ENCODE measurements around the gene CAMK1D. TPM values are rescaled to one million over a fixed set of nuclear protein-coding genes. Genes with fewer than 3 reads are reported as not detected.

CAMK1D gene
- total and polyA plus RNA-seq, 2 of the 8 experiments (the other 6 are each of a cell fraction or from before 2014, with no cell fraction given) = 3.5 to 10.6 TPM

GRCh38 chr10:12689893-12690292, 340.5 kb downstream of the CAMK1D start:
- H4K8ac ChIP-seq (ENCODE audit: extremely low read depth, insufficient read depth, low read length) = no peak overlapping the region
- H3K9ac ChIP-seq (replicated peaks in 1 of 4; ENCODE audit: extremely low read depth in 1 of 4, low read depth in 3 of 4, low read length in 3 of 4) = no peak overlapping the region; a peak in 1 of 7 replicates
- CTCF ChIA-PET (ENCODE audit: partially characterized antibody) = interaction anchor here (1.3 to 1.9 kb wide), 3 partner anchors 18 to 212 kb away, joined by 3 to 4 read pairs (median 4); no protein-coding TSS in a partner anchor
- DNase-seq (ENCODE audit: low read depth in 1 of 2, low spot score in 2 of 2) = no peak
- no peak overlapping the region for H2AFZ ChIP-seq (ENCODE audit: low read length)
- H2AK5ac ChIP-seq (ENCODE audit: low read depth, low read length) = 0 out of 2 replicates have a peak overlapping the region, but pooled peaks have one; percentile 61
- H4K5ac ChIP-seq (ENCODE audit: insufficient read length, low read depth, low read length) = no peak overlapping the region
- TF ChIP-seq POLR2A (IDR thresholded peaks at IDR 0.05; ENCODE audit: control extremely low read depth in 1 of 2, low read depth in 2 of 2, low read length in 2 of 2) = no peak
- no peak for TF ChIP-seq CTBP2 (IDR thresholded peaks at IDR 0.05; ENCODE audit: borderline replicate concordance, insufficient read depth, insufficient read length, low read length)
- no peak for TF ChIP-seq TCF12 (IDR thresholded peaks at IDR 0.05; ENCODE audit: low read depth, low read length)
- TF ChIP-seq JUND (IDR thresholded peaks at IDR 0.05; ENCODE audit: low read length) = no peak
- no peak for TF ChIP-seq TEAD4 (IDR thresholded peaks at IDR 0.05; ENCODE audit: low read depth, low read length)
- TF ChIP-seq, protein P1, sequence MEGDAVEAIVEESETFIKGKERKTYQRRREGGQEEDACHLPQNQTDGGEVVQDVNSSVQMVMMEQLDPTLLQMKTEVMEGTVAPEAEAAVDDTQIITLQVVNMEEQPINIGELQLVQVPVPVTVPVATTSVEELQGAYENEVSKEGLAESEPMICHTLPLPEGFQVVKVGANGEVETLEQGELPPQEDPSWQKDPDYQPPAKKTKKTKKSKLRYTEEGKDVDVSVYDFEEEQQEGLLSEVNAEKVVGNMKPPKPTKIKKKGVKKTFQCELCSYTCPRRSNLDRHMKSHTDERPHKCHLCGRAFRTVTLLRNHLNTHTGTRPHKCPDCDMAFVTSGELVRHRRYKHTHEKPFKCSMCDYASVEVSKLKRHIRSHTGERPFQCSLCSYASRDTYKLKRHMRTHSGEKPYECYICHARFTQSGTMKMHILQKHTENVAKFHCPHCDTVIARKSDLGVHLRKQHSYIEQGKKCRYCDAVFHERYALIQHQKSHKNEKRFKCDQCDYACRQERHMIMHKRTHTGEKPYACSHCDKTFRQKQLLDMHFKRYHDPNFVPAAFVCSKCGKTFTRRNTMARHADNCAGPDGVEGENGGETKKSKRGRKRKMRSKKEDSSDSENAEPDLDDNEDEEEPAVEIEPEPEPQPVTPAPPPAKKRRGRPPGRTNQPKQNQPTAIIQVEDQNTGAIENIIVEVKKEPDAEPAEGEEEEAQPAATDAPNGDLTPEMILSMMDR (IDR thresholded peaks at IDR 0.05; ENCODE audit: control extremely low read depth in 1 of 3, insufficient read depth in 1 of 3, low read depth in 1 of 3, low read length in 3 of 3) = no peak
- H3K27me3 ChIP-seq (replicated peaks in 1 of 4; ENCODE audit: control insufficient read depth in 3 of 4, extremely low read depth in 1 of 4, insufficient read depth in 3 of 4, low read length in 3 of 4) = no peaks in the 10 kb centered on the region
- WGBS, 2 experiments (ENCODE audit: extremely low coverage in 1 of 2, insufficient coverage in 1 of 2, insufficient read length in 1 of 2, insufficient replicate concordance in 2 of 2, low coverage in 1 of 2, low lambda C conversion rate in 2 of 2, missing lambda C conversion rate in 1 of 2) = 86% methylated on average over 6 of the region's 6 CpGs; no CpG with 5 or more reads in 1 of the 2 experiments
- H4K20me1 ChIP-seq (replicated peaks in 1 of 2; ENCODE audit: control insufficient read depth in 1 of 2, insufficient read depth in 2 of 2, low read length in 2 of 2) = no peaks in the 10 kb centered on the region
- no peak overlapping the region for H3K56ac ChIP-seq (replicated peaks; ENCODE audit: insufficient read length, low read depth, low read length)
- H3K79me1 ChIP-seq (ENCODE audit: low read depth, low read length) = no peaks in the 10 kb centered on the region
- H2BK120ac ChIP-seq (replicated peaks; ENCODE audit: low read depth, low read length) = no peak overlapping the region
- H2BK15ac ChIP-seq (ENCODE audit: low read length) = no peak overlapping the region
- H3K27ac ChIP-seq (ENCODE audit: low read depth, low read length) = no peak overlapping the region
- H3K18ac ChIP-seq (ENCODE audit: extremely low read depth, low read length) = no peak overlapping the region
- peaks cover 0 to 3% (median 0%) of the 10 kb centered on the region in 4 experiments; a peak in 1 of 7 replicates for H3K4me1 ChIP-seq (replicated peaks in 1 of 4; ENCODE audit: control insufficient read depth in 3 of 4, insufficient read depth in 4 of 4, low read length in 3 of 4)
- FAIRE-seq = no peak
- H3K4ac ChIP-seq (replicated peaks; ENCODE audit: insufficient read length, low read depth, low read length) = no peak overlapping the region
- H3K23me2 ChIP-seq (ENCODE audit: low read depth, low read length) = no peaks in the 10 kb centered on the region
- H2BK5ac ChIP-seq (ENCODE audit: low read depth, low read length) = no peak overlapping the region
- H3K36me3 ChIP-seq (ENCODE audit: control insufficient read depth in 2 of 4, insufficient read depth in 4 of 4, low read length in 3 of 4) = no peaks in the 10 kb centered on the region
- H2BK12ac ChIP-seq (ENCODE audit: low read depth, low read length) = no peak overlapping the region
- H3K14ac ChIP-seq (ENCODE audit: insufficient read length) = no peak overlapping the region
- H2BK20ac ChIP-seq (ENCODE audit: low read length) = no peak overlapping the region
- H3K4me2 ChIP-seq (ENCODE audit: insufficient read depth in 1 of 2, low read depth in 2 of 2, low read length in 2 of 2) = no peak overlapping the region
- H3K79me2 ChIP-seq (ENCODE audit: control insufficient read depth in 1 of 2, insufficient read depth in 2 of 2, low read length in 2 of 2) = no peaks in the 10 kb centered on the region
- H3K9me3 ChIP-seq (ENCODE audit: insufficient read depth in 2 of 2, low read depth in 1 of 2, low read length in 1 of 2) = no peaks in the 10 kb centered on the region
- no peak overlapping the region for H3K4me3 ChIP-seq (ENCODE audit: extremely low read depth in 1 of 4, insufficient read depth in 2 of 4, low read depth in 3 of 4, low read length in 4 of 4)
- no peak overlapping the region for H4K91ac ChIP-seq (replicated peaks; ENCODE audit: insufficient read length, low read length)
- H3K23ac ChIP-seq (ENCODE audit: insufficient read length) = no peak overlapping the region
- POLR2A ChIA-PET (ENCODE audit: partially characterized antibody) = no interaction called here

All from H1 (cell line).